ENCODE results near the gene TNP2. TPM values are rescaled to one million over a fixed set of nuclear protein-coding genes. Genes with fewer than 3 reads are reported as not detected.

The TNP2 gene
- total RNA-seq, 2 donors from 2014 or later = not detected

- H3K4me3 ChIP-seq = no peak within 1 kb of the TSS
- H3K27ac ChIP-seq = no peak within 1 kb of the TSS
- no peaks in the 10 kb centered on the region for H3K36me3 ChIP-seq
- TF ChIP-seq, protein P1, sequence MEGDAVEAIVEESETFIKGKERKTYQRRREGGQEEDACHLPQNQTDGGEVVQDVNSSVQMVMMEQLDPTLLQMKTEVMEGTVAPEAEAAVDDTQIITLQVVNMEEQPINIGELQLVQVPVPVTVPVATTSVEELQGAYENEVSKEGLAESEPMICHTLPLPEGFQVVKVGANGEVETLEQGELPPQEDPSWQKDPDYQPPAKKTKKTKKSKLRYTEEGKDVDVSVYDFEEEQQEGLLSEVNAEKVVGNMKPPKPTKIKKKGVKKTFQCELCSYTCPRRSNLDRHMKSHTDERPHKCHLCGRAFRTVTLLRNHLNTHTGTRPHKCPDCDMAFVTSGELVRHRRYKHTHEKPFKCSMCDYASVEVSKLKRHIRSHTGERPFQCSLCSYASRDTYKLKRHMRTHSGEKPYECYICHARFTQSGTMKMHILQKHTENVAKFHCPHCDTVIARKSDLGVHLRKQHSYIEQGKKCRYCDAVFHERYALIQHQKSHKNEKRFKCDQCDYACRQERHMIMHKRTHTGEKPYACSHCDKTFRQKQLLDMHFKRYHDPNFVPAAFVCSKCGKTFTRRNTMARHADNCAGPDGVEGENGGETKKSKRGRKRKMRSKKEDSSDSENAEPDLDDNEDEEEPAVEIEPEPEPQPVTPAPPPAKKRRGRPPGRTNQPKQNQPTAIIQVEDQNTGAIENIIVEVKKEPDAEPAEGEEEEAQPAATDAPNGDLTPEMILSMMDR (IDR thresholded peaks at IDR 0.05) = no peak
- H3K4me1 ChIP-seq = no peaks in the 10 kb centered on the region
- no peaks in the 10 kb centered on the region for H3K27me3 ChIP-seq
- DNase-seq (ENCODE audit: low spot score) = no peak
- no peaks in the 10 kb centered on the region for H3K9me3 ChIP-seq
Observed at GRCh38 chr16:11276143-11276895, 7.2 kb upstream of the TNP2 start, which contains the start of gene PRM2. TSS of gene PRM2 (minus strand) at chr16:11276480. CDS start at chr16:11276370, 110 bp downstream.

DNA sequence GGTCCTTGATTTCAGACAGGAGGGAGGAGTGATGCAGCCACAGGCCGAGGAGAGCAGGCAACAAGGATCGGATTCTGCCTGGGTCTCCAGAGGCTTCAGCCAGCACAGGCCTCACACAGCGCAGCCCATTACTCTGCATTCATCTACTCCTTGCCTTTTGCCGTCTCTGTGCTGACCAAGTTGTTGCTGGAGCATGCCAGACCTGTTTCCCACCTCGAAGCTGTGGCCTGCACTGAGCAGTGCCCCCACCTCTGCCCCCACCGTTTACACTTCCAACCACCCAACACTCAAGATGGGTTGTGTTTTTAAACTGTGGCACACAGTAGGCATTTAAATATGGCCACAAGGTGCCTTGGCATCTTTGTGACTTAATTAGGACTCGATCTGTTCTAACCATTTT lies 5.8 kb upstream of the TNP2 start:
- H3K9me3 ChIP-seq = no peaks in the 10 kb centered on the region
- H3K4me1 ChIP-seq = no peaks in the 10 kb centered on the region
- no peaks in the 10 kb centered on the region for H3K36me3 ChIP-seq
- H3K27me3 ChIP-seq = no peaks in the 10 kb centered on the region
- no peak for DNase-seq (ENCODE audit: low spot score)
- H3K4me3 ChIP-seq = no peak overlapping the region
- TF ChIP-seq, protein P1 (IDR thresholded peaks at IDR 0.05) = no peak
- no peak overlapping the region for H3K27ac ChIP-seq

DNA sequence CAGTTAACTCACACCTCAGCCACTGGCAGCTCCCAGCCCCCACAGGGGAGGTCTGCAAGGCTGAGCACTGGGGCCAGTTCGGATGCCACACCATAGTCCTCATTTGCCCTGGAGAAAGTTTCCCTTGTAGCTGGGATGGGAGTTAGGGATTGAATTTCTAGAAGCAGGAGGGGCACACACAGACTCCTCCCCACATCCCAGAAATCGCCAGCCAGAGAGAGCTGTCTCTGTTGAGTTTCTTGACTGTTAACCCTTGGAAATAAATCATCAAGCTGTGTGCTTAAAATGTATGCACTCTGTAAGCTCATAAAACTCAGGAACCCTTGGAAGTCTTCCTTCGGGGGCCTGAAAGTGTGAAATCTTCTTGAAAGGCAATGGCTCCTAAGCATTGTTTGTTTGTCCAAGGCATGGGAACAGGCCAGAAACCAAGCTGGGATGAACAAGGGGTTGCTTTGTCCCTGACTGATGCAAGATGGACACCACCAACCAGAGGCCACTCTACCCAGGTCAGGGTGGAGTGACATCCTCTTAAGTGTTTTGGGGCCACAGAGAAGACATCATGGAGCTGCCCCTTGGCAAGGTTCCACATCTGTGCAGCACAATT lies 4.7 kb upstream of the TNP2 start:
- H3K9me3 ChIP-seq = no peaks in the 10 kb centered on the region
- DNase-seq (ENCODE audit: low spot score) = no peak
- no peaks in the 10 kb centered on the region for H3K36me3 ChIP-seq
- H3K27me3 ChIP-seq = no peaks in the 10 kb centered on the region
- TF ChIP-seq, protein P1 (IDR thresholded peaks at IDR 0.05) = no peak
- no peaks in the 10 kb centered on the region for H3K4me1 ChIP-seq
- H3K4me3 ChIP-seq = no peak overlapping the region
- H3K27ac ChIP-seq = no peak overlapping the region

DNA sequence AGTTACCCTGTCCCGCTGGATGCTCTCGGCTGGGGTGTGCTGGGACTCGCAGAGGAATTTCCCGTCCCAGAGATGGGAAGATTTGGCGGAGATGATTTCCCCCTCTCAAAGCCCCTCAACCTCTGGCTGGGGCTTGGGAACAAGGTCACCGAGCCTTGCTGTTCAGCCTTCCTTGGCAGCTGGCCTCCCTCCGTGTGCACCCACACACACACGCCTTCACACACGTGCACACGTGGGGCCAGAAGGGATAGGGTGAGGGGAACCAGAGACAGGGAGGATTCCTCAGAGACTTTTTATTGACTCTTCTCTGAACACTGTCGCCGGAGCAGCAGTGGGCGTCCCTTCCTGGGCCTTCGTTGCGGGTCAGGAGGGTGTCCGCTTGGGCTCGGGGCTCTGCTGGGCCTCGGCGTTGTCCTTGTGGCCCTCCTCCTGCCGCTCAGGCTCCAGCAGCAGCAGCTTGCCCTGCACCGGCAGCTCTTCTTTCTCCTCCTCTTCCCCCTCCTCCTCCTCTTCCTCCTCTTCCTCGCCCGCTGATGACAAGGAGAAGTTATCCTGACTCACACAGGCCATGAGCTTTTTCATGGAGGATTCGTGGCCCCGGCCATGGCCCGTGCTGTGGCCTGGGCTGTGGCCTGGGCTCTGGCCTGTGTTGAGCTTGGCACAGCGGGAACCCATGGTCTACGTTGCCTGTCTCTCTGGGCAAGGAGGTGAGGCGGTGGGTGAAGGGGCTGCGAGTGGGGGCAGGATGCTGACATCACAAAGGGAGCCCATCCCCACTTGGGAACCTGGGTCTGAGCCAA lies 4.0 kb upstream of the TNP2 start, which contains the start of gene PRM3:
Gene PRM3 (minus strand): TSS at position 709 of the 800 bp plus-strand sequence. CDS start 34 bp downstream, at position 675.
- DNase-seq (ENCODE audit: low spot score) = no peak
- Histone ChIP-seq H3K27me3 (no peaks in the 10 kb centered on the region), H3K4me1 (no peaks in the 10 kb centered on the region), H3K27ac (no peak within 1 kb of the TSS), H3K9me3 (no peaks in the 10 kb centered on the region), H3K36me3 (no peaks in the 10 kb centered on the region), H3K4me3 (no peak within 1 kb of the TSS)
- TF ChIP-seq, protein P1 (IDR thresholded peaks at IDR 0.05) = no peak

GRCh38 chr16:11272484-11272883 lies 3.4 kb upstream of the TNP2 start:
- no peak overlapping the region for H3K27ac ChIP-seq

More at GRCh38 chr16:11272484-11272883, 3.4 kb upstream of the TNP2 start:
- Histone ChIP-seq H3K4me3 (no peak overlapping the region), H3K9me3 (no peaks in the 10 kb centered on the region), H3K27me3 (no peaks in the 10 kb centered on the region), H3K36me3 (no peaks in the 10 kb centered on the region), H3K4me1 (no peaks in the 10 kb centered on the region)
- DNase-seq (ENCODE audit: low spot score) = no peak
- TF ChIP-seq, protein P1 (IDR thresholded peaks at IDR 0.05) = no peak

All from right atrium auricular region (tissue), 2 donors.